ENCODE data around the gene SMIM9. TPM values are rescaled to one million over a fixed set of nuclear protein-coding genes. Genes with fewer than 3 reads are reported as not detected.
A peak's percentile ranks its signal among the peaks of the same experiment; 100 is the strongest.

SMIM9 gene
- total RNA-seq, 1 donor from 2014 or later: not detected

- Histone ChIP-seq H3K36me3 (ENCODE audit: control insufficient read depth, insufficient read depth, low read length) (no peaks in the 10 kb centered on the region), H3K27me3 (ENCODE audit: control insufficient read depth, insufficient read depth, low read length) (no peaks in the 10 kb centered on the region), H3K4me3 (ENCODE audit: low read depth, low read length) (no peak overlapping the region)
- DNase-seq (ENCODE audit: low read depth) (no peak), FAIRE-seq (no peak)
- TF ChIP-seq CTCF (IDR thresholded peaks at IDR 0.05; ENCODE audit: insufficient read depth, low read length, severe bottlenecking): no peak
Measured at GRCh38 chrX:154802947-154803346, 31.5 kb downstream of the SMIM9 start.

GRCh38 chrX:154800478-154801210 lies 33.8 kb downstream of the SMIM9 start:
- no peaks in the 10 kb centered on the region for H3K36me3 ChIP-seq (ENCODE audit: control insufficient read depth, insufficient read depth, low read length)
- TF ChIP-seq CTCF (IDR thresholded peaks at IDR 0.05; ENCODE audit: insufficient read depth, low read length, severe bottlenecking): no peak
- no peak for FAIRE-seq
- no peak overlapping the region for H3K4me3 ChIP-seq (ENCODE audit: low read depth, low read length)
- H3K27me3 ChIP-seq (ENCODE audit: control insufficient read depth, insufficient read depth, low read length): no peaks in the 10 kb centered on the region
- no peak for DNase-seq (ENCODE audit: low read depth)

GRCh38 chrX:154799556-154800348 lies 34.7 kb downstream of the SMIM9 start:
- FAIRE-seq (no peak), DNase-seq (ENCODE audit: low read depth) (peak; percentile 24)
- Histone ChIP-seq H3K4me3 (ENCODE audit: low read depth, low read length) (no peak overlapping the region), H3K27me3 (ENCODE audit: control insufficient read depth, insufficient read depth, low read length) (no peaks in the 10 kb centered on the region), H3K36me3 (ENCODE audit: control insufficient read depth, insufficient read depth, low read length) (no peaks in the 10 kb centered on the region)
- TF ChIP-seq CTCF (IDR thresholded peaks at IDR 0.05; ENCODE audit: insufficient read depth, low read length, severe bottlenecking): no peak

GRCh38 chrX:154797006-154797405 lies 37.5 kb downstream of the SMIM9 start:
- H3K27me3 ChIP-seq (ENCODE audit: control insufficient read depth, insufficient read depth, low read length): no peaks in the 10 kb centered on the region
- H3K36me3 ChIP-seq (ENCODE audit: control insufficient read depth, insufficient read depth, low read length): no peaks in the 10 kb centered on the region
- no peak overlapping the region for H3K4me3 ChIP-seq (ENCODE audit: low read depth, low read length)
- FAIRE-seq (no peak), DNase-seq (ENCODE audit: low read depth) (peak; percentile 2)
- no peak for TF ChIP-seq CTCF (IDR thresholded peaks at IDR 0.05; ENCODE audit: insufficient read depth, low read length, severe bottlenecking)

GRCh38 chrX:154795016-154795415 lies 39.4 kb downstream of the SMIM9 start:
- Histone ChIP-seq H3K36me3 (ENCODE audit: control insufficient read depth, insufficient read depth, low read length) (no peaks in the 10 kb centered on the region), H3K27me3 (ENCODE audit: control insufficient read depth, insufficient read depth, low read length) (no peaks in the 10 kb centered on the region), H3K4me3 (ENCODE audit: low read depth, low read length) (no peak overlapping the region)
- FAIRE-seq (no peak), DNase-seq (ENCODE audit: low read depth) (no peak)
- no peak for TF ChIP-seq CTCF (IDR thresholded peaks at IDR 0.05; ENCODE audit: insufficient read depth, low read length, severe bottlenecking)

Measured in bronchial epithelial cell (primary cell).